Measurements from ENCODE around the gene ATP2A2.

Gene ATP2A2

DNA sequence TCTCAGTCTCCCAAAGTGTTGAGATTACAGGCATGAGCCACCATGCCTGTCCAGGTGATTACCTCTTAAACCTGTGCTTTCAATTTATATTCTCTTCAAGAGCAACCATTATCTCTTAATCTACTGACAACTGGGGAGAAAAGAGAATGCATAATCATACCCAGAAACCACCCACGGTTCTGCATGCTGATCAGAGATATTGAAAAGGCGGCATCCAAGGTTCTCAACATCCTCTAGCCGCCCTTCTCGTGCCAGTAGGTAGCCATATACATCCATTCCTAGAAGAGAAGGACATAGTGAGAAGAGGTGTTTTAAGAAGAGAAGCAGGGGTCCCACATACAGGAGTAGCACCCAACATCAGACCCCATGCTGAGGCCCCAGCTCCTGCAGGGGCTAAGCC lies 101.6 kb downstream of the ATP2A2 start:
- H3K27ac ChIP-seq: no peak overlapping the region
- TF ChIP-seq, protein P1, sequence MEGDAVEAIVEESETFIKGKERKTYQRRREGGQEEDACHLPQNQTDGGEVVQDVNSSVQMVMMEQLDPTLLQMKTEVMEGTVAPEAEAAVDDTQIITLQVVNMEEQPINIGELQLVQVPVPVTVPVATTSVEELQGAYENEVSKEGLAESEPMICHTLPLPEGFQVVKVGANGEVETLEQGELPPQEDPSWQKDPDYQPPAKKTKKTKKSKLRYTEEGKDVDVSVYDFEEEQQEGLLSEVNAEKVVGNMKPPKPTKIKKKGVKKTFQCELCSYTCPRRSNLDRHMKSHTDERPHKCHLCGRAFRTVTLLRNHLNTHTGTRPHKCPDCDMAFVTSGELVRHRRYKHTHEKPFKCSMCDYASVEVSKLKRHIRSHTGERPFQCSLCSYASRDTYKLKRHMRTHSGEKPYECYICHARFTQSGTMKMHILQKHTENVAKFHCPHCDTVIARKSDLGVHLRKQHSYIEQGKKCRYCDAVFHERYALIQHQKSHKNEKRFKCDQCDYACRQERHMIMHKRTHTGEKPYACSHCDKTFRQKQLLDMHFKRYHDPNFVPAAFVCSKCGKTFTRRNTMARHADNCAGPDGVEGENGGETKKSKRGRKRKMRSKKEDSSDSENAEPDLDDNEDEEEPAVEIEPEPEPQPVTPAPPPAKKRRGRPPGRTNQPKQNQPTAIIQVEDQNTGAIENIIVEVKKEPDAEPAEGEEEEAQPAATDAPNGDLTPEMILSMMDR (conservative IDR thresholded peaks at IDR 0.05): no peak
